Karpas-422 (cell line): ENCODE results near the gene CNGB1. TPM values are rescaled to one million over a fixed set of nuclear protein-coding genes. Genes with fewer than 3 reads are reported as not detected.

Experiments used
- DNase-seq: peaks from one replicate; pipeline ENCODE4 v3.0.0-alpha.2; 2015
- H2AFZ ChIP-seq: fragments of 200-600 bp; sonication (generic); 2 replicates; pipeline ENCODE4 v1.6.1; 2014; ENCODE audit warnings: antibody characterized with exemption, low read length, mixed read lengths
- H3K27ac ChIP-seq: fragments of 200-600 bp; sonication (generic); 2 replicates; pipeline ENCODE4 v1.5.1; 2014; ENCODE audit warnings: mild to moderate bottlenecking, low read length, moderate library complexity
- H3K27me3 ChIP-seq: fragments of 200-600 bp; sonication (generic); 2 replicates; pipeline ENCODE4 v1.6.1; 2014; ENCODE audit warnings: low read length, mixed read lengths
- H3K36me3 ChIP-seq: fragments of 200-600 bp; sonication (generic); 2 replicates; pipeline ENCODE4 v1.6.1; 2014; ENCODE audit warnings: low read length, mixed read lengths; ENCODE audit not compliant: insufficient read depth
- H3K4me1 ChIP-seq: fragments of 200-600 bp; sonication (generic); 2 replicates; pipeline ENCODE4 v1.6.1; 2014; ENCODE audit warnings: mild to moderate bottlenecking, low read length, mixed read lengths
- H3K4me2 ChIP-seq: fragments of 200-600 bp; sonication (generic); 2 replicates; pipeline ENCODE4 v1.6.1; 2014; ENCODE audit warnings: low read length, low read depth, mild to moderate bottlenecking; ENCODE audit not compliant: poor library complexity, severe bottlenecking
- H3K4me3 ChIP-seq: fragments of 200-600 bp; sonication (generic); 2 replicates; pipeline ENCODE4 v1.5.1; 2014; ENCODE audit warnings: mild to moderate bottlenecking, antibody characterized with exemption, low read length, mixed read lengths
- H3K79me2 ChIP-seq: fragments of 200-600 bp; sonication (generic); 2 replicates; pipeline ENCODE4 v1.6.1; 2014; ENCODE audit warnings: mild to moderate bottlenecking, low read length, mixed read lengths
- H3K9ac ChIP-seq: fragments of 200-600 bp; sonication (generic); 2 replicates; pipeline ENCODE4 v1.6.0; 2014; ENCODE audit warnings: low read length
- H3K9me2 ChIP-seq: fragments of 200-600 bp; sonication (generic), shearing (Covaris generic); replicated peaks from 2 replicates; pipeline ENCODE4 v1.6.0; 2014; ENCODE audit warnings: mild to moderate bottlenecking, low read length, moderate library complexity; ENCODE audit not compliant: insufficient read depth
- H3K9me3 ChIP-seq: fragments of 300-700, 200-600 bp; sonication (generic); 2 replicates; pipeline ENCODE4 v1.6.1; 2014; ENCODE audit warnings: low read length, mixed read lengths
- H4K20me1 ChIP-seq: fragments of 200-600 bp; sonication (generic); 2 replicates; pipeline ENCODE4 v1.6.1; 2014; ENCODE audit warnings: mild to moderate bottlenecking, antibody characterized with exemption, low read length, low read depth; ENCODE audit not compliant: insufficient read depth
- total RNA-seq: library from RNA; depleted of rRNA; stranded (reverse); fragments of >200 nt; shearing (Covaris generic); gene quantifications from 2 replicates; pipeline ENCODE4 v1.2.3, GENCODE V29; 2014; ENCODE audit warnings: low replicate concordance

Gene CNGB1
- total RNA-seq, 1 experiment from 2014 or later: not detected

GRCh38 chr16:57999366-57999970 is 28.5 kb upstream of the CNGB1 start:
- peaks cover 1% of the 10 kb centered on the region; the same call in 1 of the 2 replicates for H4K20me1 ChIP-seq
- peak; percentile 67 for DNase-seq

GRCh38 chr16:57998992-57999365 is 28.1 kb upstream of the CNGB1 start:
- no peaks in the 10 kb centered on the region for H3K9me2 ChIP-seq
- peak overlapping the region; percentile 90 for H3K9ac ChIP-seq
- DNase-seq: no peak
- H3K27ac ChIP-seq: no peak overlapping the region
- peak overlapping the region; percentile 82; the same call in 1 of the 2 replicates for H3K4me3 ChIP-seq
- peaks cover 8% of the 10 kb centered on the region; the same call in 1 of the 2 replicates for H3K36me3 ChIP-seq
- H3K27me3 ChIP-seq: no peaks in the 10 kb centered on the region
- H3K9me3 ChIP-seq: no peaks in the 10 kb centered on the region
- H3K4me2 ChIP-seq: peak overlapping the region; percentile 99
- H3K79me2 ChIP-seq: peaks cover 31% of the 10 kb centered on the region
- peaks cover 37% of the 10 kb centered on the region for H3K4me1 ChIP-seq
- H4K20me1 ChIP-seq: peaks cover 6% of the 10 kb centered on the region; the same call in 1 of the 2 replicates
- H2AFZ ChIP-seq: no peak overlapping the region

More at GRCh38 chr16:57999366-57999970, 28.5 kb upstream of the CNGB1 start:
- H3K36me3 ChIP-seq: peaks cover 13% of the 10 kb centered on the region; the same call in 1 of the 2 replicates
- peak overlapping the region; percentile 82 for H3K4me3 ChIP-seq
- peaks cover 36% of the 10 kb centered on the region for H3K79me2 ChIP-seq
- no peak overlapping the region for H2AFZ ChIP-seq
- no peaks in the 10 kb centered on the region for H3K9me2 ChIP-seq
- peak overlapping the region; percentile 61 for H3K27ac ChIP-seq
- no peaks in the 10 kb centered on the region for H3K27me3 ChIP-seq
- no peaks in the 10 kb centered on the region for H3K9me3 ChIP-seq
- H3K9ac ChIP-seq: peak overlapping the region; percentile 90
- H3K4me2 ChIP-seq: peak overlapping the region; percentile 99
- peaks cover 42% of the 10 kb centered on the region for H3K4me1 ChIP-seq

GRCh38 chr16:57998486-57998885 is 27.6 kb upstream of the CNGB1 start:
- Histone ChIP-seq H3K9me2 (no peaks in the 10 kb centered on the region), H3K4me1 (peaks cover 33% of the 10 kb centered on the region), H3K4me2 (peak overlapping the region; percentile 99), H3K27ac (no peak overlapping the region), H3K79me2 (peaks cover 30% of the 10 kb centered on the region), H3K4me3 (no peak overlapping the region), H3K36me3 (peaks cover 5% of the 10 kb centered on the region; the same call in 1 of the 2 replicates), H3K27me3 (no peaks in the 10 kb centered on the region), H3K9ac (0 out of 2 replicates have a peak overlapping the region, but pooled peaks have one; percentile 90), H3K9me3 (no peaks in the 10 kb centered on the region), H4K20me1 (peaks cover 6% of the 10 kb centered on the region; the same call in 1 of the 2 replicates), H2AFZ (no peak overlapping the region)
- DNase-seq: no peak

- Histone ChIP-seq H3K4me2 (no peak overlapping the region), H4K20me1 (peaks cover 6% of the 10 kb centered on the region; the same call in 1 of the 2 replicates), H3K4me3 (no peak overlapping the region), H3K9me2 (no peaks in the 10 kb centered on the region), H3K36me3 (peaks cover 1% of the 10 kb centered on the region; the same call in 1 of the 2 replicates), H3K27ac (no peak overlapping the region), H2AFZ (no peak overlapping the region), H3K4me1 (peaks cover 26% of the 10 kb centered on the region), H3K27me3 (no peaks in the 10 kb centered on the region), H3K9ac (no peak overlapping the region), H3K79me2 (peaks cover 25% of the 10 kb centered on the region), H3K9me3 (no peaks in the 10 kb centered on the region)
- DNase-seq: no peak
These were observed 26.8 kb upstream of the CNGB1 start for GRCh38 chr16:57997528-57998265.

DNA sequence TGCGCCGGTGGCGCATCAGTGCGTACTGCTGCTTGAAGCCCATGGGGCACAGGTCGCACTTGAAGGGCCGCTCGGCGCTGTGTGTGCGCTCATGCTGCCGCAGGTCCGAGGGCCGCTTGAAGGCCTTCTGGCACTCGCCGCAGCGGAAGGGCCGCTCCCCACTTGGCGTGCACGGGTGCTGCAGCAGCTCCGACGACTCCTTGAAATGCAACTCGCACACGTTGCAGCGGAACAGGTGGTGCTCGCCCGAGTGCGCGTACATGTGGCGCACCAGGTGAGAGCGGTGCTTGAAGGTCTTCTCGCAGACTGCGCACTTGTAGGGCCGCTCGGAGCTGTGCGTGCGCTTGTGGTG is 26.2 kb upstream of the CNGB1 start:
- Histone ChIP-seq H3K4me3 (no peak overlapping the region), H3K4me1 (peaks cover 20% of the 10 kb centered on the region), H3K4me2 (no peak overlapping the region), H3K27me3 (no peaks in the 10 kb centered on the region), H3K9ac (no peak overlapping the region), H3K36me3 (no peaks in the 10 kb centered on the region), H3K9me2 (no peaks in the 10 kb centered on the region), H4K20me1 (peaks cover 6% of the 10 kb centered on the region; the same call in 1 of the 2 replicates), H2AFZ (no peak overlapping the region), H3K9me3 (no peaks in the 10 kb centered on the region), H3K27ac (no peak overlapping the region), H3K79me2 (peaks cover 21% of the 10 kb centered on the region)
- DNase-seq: no peak

DNA sequence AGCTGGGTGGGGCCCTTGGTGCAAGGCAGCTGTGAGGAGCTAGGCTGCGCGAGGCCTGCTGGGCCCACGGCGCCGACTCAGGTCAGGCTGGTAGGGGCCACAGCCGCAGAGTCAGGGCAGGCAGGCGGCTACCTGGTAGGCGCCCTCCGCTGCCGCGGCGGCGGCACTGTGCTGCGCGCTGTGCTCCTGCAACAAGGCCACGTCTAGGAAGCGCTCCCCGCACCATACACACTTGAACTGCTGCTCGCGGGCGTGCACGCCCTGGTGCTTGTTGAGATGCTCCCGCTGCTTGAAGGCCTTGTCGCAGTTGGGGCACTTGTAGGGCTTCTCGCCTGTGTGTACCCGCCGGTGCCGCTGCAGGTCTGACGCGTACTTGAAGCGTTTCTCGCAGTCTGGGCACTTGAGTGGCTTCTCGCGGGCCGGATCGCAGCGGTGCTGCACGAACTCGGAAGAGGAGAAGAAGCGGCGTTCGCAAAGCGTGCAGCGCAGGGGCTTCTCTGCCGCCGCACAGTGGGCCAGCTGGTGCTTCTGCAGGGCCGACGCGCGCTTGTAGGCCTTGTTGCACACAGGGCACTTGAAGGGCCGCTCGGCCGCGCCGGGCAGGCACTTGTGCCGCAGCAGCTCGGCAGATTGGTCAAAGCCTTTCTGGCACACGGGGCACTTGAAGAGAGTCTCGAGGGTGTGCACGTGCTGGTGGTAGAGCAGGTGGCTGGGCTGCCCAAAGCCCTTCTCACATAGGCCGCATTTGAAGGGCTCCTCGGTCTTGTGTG is 25.7 kb upstream of the CNGB1 start:
- H3K4me2 ChIP-seq: no peak overlapping the region
- peaks cover 15% of the 10 kb centered on the region for H3K4me1 ChIP-seq
- no peaks in the 10 kb centered on the region for H3K36me3 ChIP-seq
- no peak overlapping the region for H3K9ac ChIP-seq
- no peak overlapping the region for H3K4me3 ChIP-seq
- H3K79me2 ChIP-seq: peaks cover 15% of the 10 kb centered on the region
- no peak for DNase-seq
- H3K27ac ChIP-seq: no peak overlapping the region
- peaks cover 6% of the 10 kb centered on the region; the same call in 1 of the 2 replicates for H4K20me1 ChIP-seq
- H2AFZ ChIP-seq: no peak overlapping the region
- no peaks in the 10 kb centered on the region for H3K27me3 ChIP-seq
- H3K9me2 ChIP-seq: no peaks in the 10 kb centered on the region
- H3K9me3 ChIP-seq: no peaks in the 10 kb centered on the region

DNA sequence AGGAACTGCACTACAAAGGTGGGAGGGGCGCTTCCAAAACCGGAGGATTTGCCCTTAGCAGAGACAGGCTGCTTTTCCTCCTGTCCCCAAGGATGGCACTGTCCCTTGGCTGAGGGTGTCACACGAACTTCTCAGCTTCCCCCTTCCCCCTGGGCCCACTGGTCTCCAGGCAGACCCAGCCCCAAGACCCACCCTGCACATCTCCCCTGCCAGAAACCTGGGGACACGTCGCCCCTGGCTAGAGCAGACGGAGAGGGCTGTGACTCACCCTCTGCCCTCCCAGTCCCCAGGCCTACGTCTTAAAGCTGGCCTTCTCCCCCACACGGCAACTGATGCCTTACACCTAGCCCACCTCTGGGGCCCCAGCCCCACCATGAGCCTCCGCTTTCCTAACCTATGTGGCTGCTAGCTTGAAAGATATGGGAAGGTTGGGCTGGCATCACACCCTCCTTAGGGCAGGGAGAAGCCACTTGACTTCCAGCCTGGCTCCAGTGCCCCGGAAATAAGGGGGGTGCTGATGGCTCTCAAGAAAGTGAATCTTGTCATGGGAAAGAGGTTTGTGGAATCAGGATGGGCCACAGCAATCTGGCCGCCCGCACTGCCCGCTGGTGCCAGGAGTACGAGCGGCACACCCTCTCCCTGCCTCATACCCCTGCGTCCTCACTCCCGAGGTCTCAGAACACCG is 24.9 kb upstream of the CNGB1 start:
- Histone ChIP-seq H3K4me2 (no peak overlapping the region), H2AFZ (no peak overlapping the region), H4K20me1 (peaks cover 6% of the 10 kb centered on the region; the same call in 1 of the 2 replicates), H3K9me3 (no peaks in the 10 kb centered on the region), H3K9me2 (no peaks in the 10 kb centered on the region), H3K9ac (no peak overlapping the region), H3K79me2 (peaks cover 13% of the 10 kb centered on the region), H3K4me1 (peaks cover 13% of the 10 kb centered on the region), H3K4me3 (no peak overlapping the region), H3K27me3 (no peaks in the 10 kb centered on the region), H3K27ac (no peak overlapping the region), H3K36me3 (no peaks in the 10 kb centered on the region)
- no peak for DNase-seq
